Fibroblast of the aortic adventitia (primary cell): ENCODE results near the gene BCAS3. TPM values are rescaled to one million over a fixed set of nuclear protein-coding genes. Genes with fewer than 3 reads are reported as not detected.
"Not testable (repeated sequence)": the region's sequence is repeated elsewhere in the genome, so short reads cannot be mapped to it uniquely, and the experiment has no call there.

Source experiments
- DNase-seq: peaks from one replicate; pipeline ENCODE4 v3.0.0-alpha.2; 2010; ENCODE audit warnings: low read depth
- H3K4me3 ChIP-seq: 2 replicates; pipeline ENCODE4 v1.5.1; 2011; ENCODE audit warnings: low read depth, mild to moderate bottlenecking, control low read depth, low read length, moderate library complexity
- CTCF ChIP-seq: IDR thresholded peaks from 2 replicates; pipeline ENCODE4 v1.5.1; 2011; ENCODE audit warnings: mild to moderate bottlenecking, low read length, control low read depth, inconsistent platforms; ENCODE audit not compliant: insufficient read depth
- total RNA-seq: library from RNA; depleted of rRNA; stranded (reverse); fragments of >200 nt; gene quantifications from 2 replicates; pipeline ENCODE4 v1.2.3, GENCODE V29; 2012; ENCODE audit warnings: low replicate concordance

BCAS3 gene
- total RNA-seq, 1 donor, result 29.6 TPM

DNA sequence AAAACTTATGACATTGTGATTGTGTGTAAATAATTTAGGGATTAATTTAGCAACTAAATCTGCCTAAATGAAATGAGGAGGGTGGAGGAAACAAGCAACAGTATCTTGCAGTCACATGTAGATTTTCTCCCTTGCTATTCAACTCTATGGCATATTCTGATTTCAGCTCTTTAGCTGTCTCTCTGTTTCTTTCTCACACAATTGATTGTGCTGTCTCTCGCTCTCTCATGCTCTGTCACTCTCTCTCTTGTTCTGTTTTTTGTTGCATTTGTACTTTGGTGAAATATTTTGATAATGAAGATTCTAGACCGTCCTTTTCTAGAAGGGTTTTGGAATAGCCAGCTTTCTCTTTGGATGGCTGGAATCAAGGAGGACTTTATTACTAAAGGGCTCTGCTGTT lies 70.6 kb downstream of the BCAS3 start:
- H3K4me3 ChIP-seq, result no peak overlapping the region
- no peak for DNase-seq
- TF ChIP-seq CTCF, result no peak

DNA sequence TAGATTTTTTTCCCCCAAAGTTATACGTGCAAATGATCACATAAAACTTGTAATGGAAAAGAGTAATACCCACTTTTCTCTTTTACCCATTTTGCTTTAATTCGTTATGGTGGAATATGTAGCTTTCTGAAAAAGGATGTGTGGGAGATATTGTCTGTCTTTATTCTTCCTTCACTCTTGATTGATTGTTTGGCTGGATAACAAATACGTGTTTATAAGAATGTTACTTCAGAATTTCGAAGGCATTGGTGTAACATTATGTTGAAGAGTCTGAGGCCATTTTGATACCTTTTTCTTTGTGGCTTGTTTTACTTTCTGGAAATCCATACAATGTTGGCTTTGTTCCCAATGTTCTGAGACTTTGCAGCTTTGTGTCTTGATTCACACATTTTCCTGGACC lies 71.4 kb downstream of the BCAS3 start:
- no peak for TF ChIP-seq CTCF
- DNase-seq, result no peak
- no peak overlapping the region for H3K4me3 ChIP-seq

DNA sequence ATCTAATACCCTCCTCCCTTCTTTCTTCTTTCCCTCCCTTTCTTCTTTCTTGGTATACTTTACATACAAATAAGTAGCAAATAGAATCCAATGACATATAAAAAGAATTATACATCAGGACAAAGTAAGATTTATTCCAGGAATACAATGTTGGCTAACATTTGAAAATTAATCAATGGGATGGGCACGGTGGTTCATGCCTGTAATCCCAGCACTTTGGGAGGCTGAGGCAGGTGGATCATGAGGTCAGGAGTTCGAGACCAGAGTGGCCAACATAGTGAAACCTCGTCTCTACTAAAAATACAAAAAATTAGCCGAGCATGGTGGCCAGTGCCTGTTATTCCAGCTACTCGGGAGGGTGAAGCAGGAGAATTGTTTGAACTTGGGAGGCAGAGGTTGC lies 72.1 kb downstream of the BCAS3 start:
- no peak overlapping the region for H3K4me3 ChIP-seq
- no peak for TF ChIP-seq CTCF

DNA sequence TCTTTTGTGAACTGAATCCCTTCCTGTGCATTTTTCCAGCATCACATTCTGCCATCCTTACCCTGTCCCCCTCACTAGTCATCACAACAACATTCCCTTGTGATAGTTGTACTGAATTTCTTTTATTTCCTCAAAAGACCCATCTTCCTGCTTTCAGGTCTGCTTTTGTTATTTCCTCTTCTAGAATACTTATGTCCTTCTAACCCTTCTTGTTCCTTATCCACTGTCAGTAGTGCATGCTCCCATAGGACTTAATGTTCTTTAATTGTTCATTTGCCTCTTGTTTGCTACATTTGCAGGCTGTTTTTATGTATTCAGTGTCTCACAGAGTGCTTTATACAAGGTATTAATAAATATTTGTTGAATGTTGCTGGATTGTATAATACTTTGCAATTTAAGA lies 73.0 kb downstream of the BCAS3 start:
- TF ChIP-seq CTCF, result no peak
- no peak for DNase-seq
- no peak overlapping the region for H3K4me3 ChIP-seq

More for the DNA sequence above, 72.1 kb downstream of the BCAS3 start:
- DNase-seq, result no peak

- TF ChIP-seq CTCF, result no peak
- no peak overlapping the region for H3K4me3 ChIP-seq
- DNase-seq, result no peak
These were observed 74.2 kb downstream of the BCAS3 start for GRCh38 chr17:60751884-60752283.

GRCh38 chr17:60752873-60753577 lies 75.4 kb downstream of the BCAS3 start:
- H3K4me3 ChIP-seq, result no peak overlapping the region
- DNase-seq, result no peak
- TF ChIP-seq CTCF, result no peak

- TF ChIP-seq CTCF, result no peak
These were observed 76.5 kb downstream of the BCAS3 start for GRCh38 chr17:60754057-60754604.

GRCh38 chr17:60756798-60757197 lies 79.1 kb downstream of the BCAS3 start:
- not testable (repeated sequence) for H3K4me3 ChIP-seq, DNase-seq

More at GRCh38 chr17:60754057-60754604, 76.5 kb downstream of the BCAS3 start:
- H3K4me3 ChIP-seq, result no peak overlapping the region
- DNase-seq, result no peak
